Measurements from ENCODE around the gene CFTR. TPM values are rescaled to one million over a fixed set of nuclear protein-coding genes. Genes with fewer than 3 reads are reported as not detected.
A peak's percentile ranks its signal among the peaks of the same experiment; 100 is the strongest.

Gene CFTR
- total and polyA plus RNA-seq, 9 of the 15 experiments (the other 6 are each of a cell fraction or from before 2014, with no cell fraction given) = 0.20 TPM; not detected in 8

DNA sequence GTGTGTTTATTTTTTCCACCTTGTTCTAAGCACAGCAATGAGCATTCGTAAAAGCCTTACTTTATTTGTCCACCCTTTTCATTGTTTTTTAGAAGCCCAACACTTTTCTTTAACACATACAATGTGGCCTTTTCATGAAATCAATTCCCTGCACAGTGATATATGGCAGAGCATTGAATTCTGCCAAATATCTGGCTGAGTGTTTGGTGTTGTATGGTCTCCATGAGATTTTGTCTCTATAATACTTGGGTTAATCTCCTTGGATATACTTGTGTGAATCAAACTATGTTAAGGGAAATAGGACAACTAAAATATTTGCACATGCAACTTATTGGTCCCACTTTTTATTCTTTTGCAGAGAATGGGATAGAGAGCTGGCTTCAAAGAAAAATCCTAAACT, 28.9 kb downstream of the CFTR start:
- CTCF ChIA-PET (ENCODE audit: low intra/inter-chr PET ratio) = no interaction called here
- no peak overlapping the region for H3K9ac ChIP-seq (ENCODE audit: insufficient read depth in 1 of 2, low read depth in 2 of 2, low read length in 2 of 2)
- TF ChIP-seq POLR2B (IDR thresholded peaks at IDR 0.05; ENCODE audit: low read depth, partially characterized antibody) (no peak), RFX1 (IDR thresholded peaks at IDR 0.05) (no peak), HDAC2 (IDR thresholded peaks at IDR 0.05) (no peak), SRF (CRISPR knock-in tag; IDR thresholded peaks at IDR 0.05) (no peak), PTRF (tag; IDR thresholded peaks at IDR 0.05) (no peak), IFI16 (CRISPR knock-in tag; IDR thresholded peaks at IDR 0.05) (no peak), MBD2 (IDR thresholded peaks at IDR 0.05; ENCODE audit: borderline replicate concordance, low read depth) (no peak), SLC30A9 (CRISPR knock-in tag; IDR thresholded peaks at IDR 0.05) (no peak), NFIX (CRISPR knock-in tag; IDR thresholded peaks at IDR 0.05; ENCODE audit: low read depth) (no peak), ZNF79 (CRISPR knock-in tag; IDR thresholded peaks at IDR 0.05; ENCODE audit: low read depth) (no peak)
- TF ChIP-seq, protein P1, sequence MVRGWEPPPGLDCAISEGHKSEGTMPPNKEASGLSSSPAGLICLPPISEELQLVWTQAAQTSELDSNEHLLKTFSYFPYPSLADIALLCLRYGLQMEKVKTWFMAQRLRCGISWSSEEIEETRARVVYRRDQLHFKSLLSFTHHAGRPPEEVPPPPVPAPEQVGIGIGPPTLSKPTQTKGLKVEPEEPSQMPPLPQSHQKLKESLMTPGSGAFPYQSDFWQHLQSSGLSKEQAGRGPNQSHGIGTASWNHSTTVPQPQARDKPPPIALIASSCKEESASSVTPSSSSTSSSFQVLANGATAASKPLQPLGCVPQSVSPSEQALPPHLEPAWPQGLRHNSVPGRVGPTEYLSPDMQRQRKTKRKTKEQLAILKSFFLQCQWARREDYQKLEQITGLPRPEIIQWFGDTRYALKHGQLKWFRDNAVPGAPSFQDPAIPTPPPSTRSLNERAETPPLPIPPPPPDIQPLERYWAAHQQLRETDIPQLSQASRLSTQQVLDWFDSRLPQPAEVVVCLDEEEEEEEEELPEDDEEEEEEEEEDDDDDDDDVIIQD (CRISPR knock-in tag; IDR thresholded peaks at IDR 0.05) = no peak
- TF ChIP-seq, protein P2, sequence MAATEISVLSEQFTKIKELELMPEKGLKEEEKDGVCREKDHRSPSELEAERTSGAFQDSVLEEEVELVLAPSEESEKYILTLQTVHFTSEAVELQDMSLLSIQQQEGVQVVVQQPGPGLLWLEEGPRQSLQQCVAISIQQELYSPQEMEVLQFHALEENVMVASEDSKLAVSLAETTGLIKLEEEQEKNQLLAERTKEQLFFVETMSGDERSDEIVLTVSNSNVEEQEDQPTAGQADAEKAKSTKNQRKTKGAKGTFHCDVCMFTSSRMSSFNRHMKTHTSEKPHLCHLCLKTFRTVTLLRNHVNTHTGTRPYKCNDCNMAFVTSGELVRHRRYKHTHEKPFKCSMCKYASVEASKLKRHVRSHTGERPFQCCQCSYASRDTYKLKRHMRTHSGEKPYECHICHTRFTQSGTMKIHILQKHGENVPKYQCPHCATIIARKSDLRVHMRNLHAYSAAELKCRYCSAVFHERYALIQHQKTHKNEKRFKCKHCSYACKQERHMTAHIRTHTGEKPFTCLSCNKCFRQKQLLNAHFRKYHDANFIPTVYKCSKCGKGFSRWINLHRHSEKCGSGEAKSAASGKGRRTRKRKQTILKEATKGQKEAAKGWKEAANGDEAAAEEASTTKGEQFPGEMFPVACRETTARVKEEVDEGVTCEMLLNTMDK (IDR thresholded peaks at IDR 0.05; ENCODE audit: borderline replicate concordance, insufficient read depth, low read depth, low read length, poor library complexity, severe bottlenecking) = no peak
- TF ChIP-seq, protein P3, sequence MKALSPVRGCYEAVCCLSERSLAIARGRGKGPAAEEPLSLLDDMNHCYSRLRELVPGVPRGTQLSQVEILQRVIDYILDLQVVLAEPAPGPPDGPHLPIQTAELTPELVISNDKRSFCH (CRISPR knock-in tag; IDR thresholded peaks at IDR 0.05) = no peak
- TF ChIP-seq, protein P3 (tag; IDR thresholded peaks at IDR 0.05) = no peak

More for the DNA sequence above, 28.9 kb downstream of the CFTR start:
- ATAC-seq (no peak), FAIRE-seq (peak; percentile 74), DNase-seq (ENCODE audit: extremely low read depth in 1 of 4, low spot score in 3 of 4) (no peak)
- in situ Hi-C loops (cut with MboI) = no loop called here
- Histone ChIP-seq H3K4me3 (no peak overlapping the region), H4K20me1 (replicated peaks; ENCODE audit: control insufficient read depth, insufficient read depth, low read length) (no peaks in the 10 kb centered on the region), H3K4me1 (replicated peaks in 1 of 2; ENCODE audit: control insufficient read depth in 2 of 2, insufficient read depth in 2 of 2, low read length in 2 of 2) (no peaks in the 10 kb centered on the region), H3K79me2 (ENCODE audit: control insufficient read depth, insufficient read depth, low read length) (no peaks in the 10 kb centered on the region), H3K36me3 (ENCODE audit: control insufficient read depth, insufficient read depth, low read length) (no peaks in the 10 kb centered on the region), H2AFZ (ENCODE audit: low read depth, low read length) (no peak overlapping the region), H3K9me1 (ENCODE audit: control insufficient read depth, insufficient read depth, low read length) (no peaks in the 10 kb centered on the region), H3K9me3 (replicated peaks; ENCODE audit: control insufficient read depth, insufficient read depth, low read depth, low read length) (no peaks in the 10 kb centered on the region), H3K4me2 (ENCODE audit: insufficient read depth, low read length) (no peak overlapping the region), H3K27ac (ENCODE audit: extremely low read depth, low read depth, low read length) (no peak overlapping the region), H3K27me3 (ENCODE audit: control insufficient read depth in 2 of 2, insufficient read depth in 2 of 2, low read length in 2 of 2) (no peaks in the 10 kb centered on the region)
- BruUV-seq (replicated peaks) = no TSS peak
- 3% methylated on average over 1 of the region's 1 CpG for WGBS (ENCODE audit: insufficient coverage, low coverage, missing lambda C conversion rate)
- intact Hi-C loops (cut with micrococcal nuclease) = no loop called here
- POLR2A ChIA-PET = no interaction called here
